Prostate gland (tissue), 2 donors: ENCODE measurements around the gene ACVR2A.

Experiments
- CTCF ChIP-seq, 4 experiments: fragments of 200-600 bp in 2 of 4; fragments of 450-650 bp in 2 of 4; sonication (generic) in 2 of 4; IDR thresholded peaks; 1 replicate in 3 of 4; 2 replicates in 1 of 4; pipeline ENCODE4 v1.5.1; 2016 to 2019; ENCODE audit warnings: antibody characterized with exemption in 4 of 4, mild to moderate bottlenecking in 2 of 4, moderate library complexity in 2 of 4
- POLR2A ChIP-seq: fragments of 450-650 bp; IDR thresholded peaks from one replicate; pipeline ENCODE4 v1.6.1; 2016; ENCODE audit warnings: antibody characterized with exemption, mild to moderate bottlenecking
- POLR2AphosphoS5 ChIP-seq: sonication (generic); formaldehyde crosslinking; IDR thresholded peaks from one replicate; pipeline ENCODE4 v1.6.1; 2017; ENCODE audit warnings: antibody characterized with exemption

GRCh38 chr2:147851244-147851930, 6.6 kb downstream of the ACVR2A start:
- TF ChIP-seq CTCF (IDR thresholded peaks at IDR 0.05), result no peak
- no peak for TF ChIP-seq POLR2A
- no peak for TF ChIP-seq POLR2AphosphoS5
